Testis (tissue), 3 donors: Measurements from ENCODE around the gene SATB2. TPM values are rescaled to one million over a fixed set of nuclear protein-coding genes. Genes with fewer than 3 reads are reported as not detected.
A peak's percentile ranks its signal among the peaks of the same experiment; 100 is the strongest.

ENCODE experiments used
- DNase-seq: peaks from one replicate; pipeline ENCODE4 v3.0.0-alpha.2; 2019
- H3K27ac ChIP-seq, 2 donors: fragments of 200-600 bp; sonication (generic); one replicate each; pipeline ENCODE4 v1.5.1; 2019
- H3K27me3 ChIP-seq: fragments of 200-600 bp; sonication (generic); one replicate; pipeline ENCODE4 v1.5.1; 2019
- H3K36me3 ChIP-seq: fragments of 200-600 bp; sonication (generic); one replicate; pipeline ENCODE4 v1.5.1; 2017; ENCODE audit warnings: low read depth; ENCODE audit errors: missing control alignments
- H3K4me1 ChIP-seq: fragments of 200-600 bp; sonication (generic); one replicate; pipeline ENCODE4 v1.5.1; 2019
- H3K4me3 ChIP-seq, 2 donors: fragments of 200-600 bp; sonication (generic); one replicate each; pipeline ENCODE4 v1.5.1; 2017 to 2019
- H3K9me3 ChIP-seq: fragments of 200-600 bp; sonication (generic); one replicate; pipeline ENCODE4 v1.5.1; 2017
- POLR2A ChIP-seq: fragments of 450-650 bp; IDR thresholded peaks from one replicate; pipeline ENCODE4 v1.6.1; 2017; ENCODE audit warnings: antibody characterized with exemption, mild to moderate bottlenecking, moderate library complexity
- WGBS, 2 donors: methylation state at CpG; one replicate each; pipeline ENCODE4 v1.1.5; 2018; 5-methylcytosine and 5-hydroxymethylcytosine counted together
- intact Hi-C: fragments of 100-400 bp; cut with DNase I; formaldehyde crosslinking; loops from one replicate; pipeline ENCODE4 v1.15.1; 2023; ENCODE audit warnings: low total_unique reads
- polyA plus RNA-seq: library from polyadenylated mRNA; stranded (reverse); fragments of 350-450 nt; fragmentation: Illumina TruSeq; extraction: RNeasy Lipid Tissue Mini Kit (QIAGEN cat#74804); gene quantifications from one replicate; pipeline ENCODE4 v1.2.3, GENCODE V29; 2014; ENCODE audit warnings: low read depth, low replicate concordance; ENCODE audit not compliant: insufficient read depth
- total RNA-seq, 2 donors: library from RNA; depleted of rRNA; stranded (reverse); fragments of >200 nt; gene quantifications; one replicate each; pipeline ENCODE4 v1.2.3, GENCODE V29; 2016
- TF ChIP-seq, protein P1 (sequence below), 3 experiments: fragments of 450-650 bp in 2 of 3; fragments of 200-600 bp in 1 of 3; sonication (generic) in 1 of 3; IDR thresholded peaks; one replicate each; pipeline ENCODE4 v1.5.1; 2016 to 2019; ENCODE audit warnings: antibody characterized with exemption in 3 of 3, mild to moderate bottlenecking in 2 of 3, moderate library complexity in 1 of 3

Gene SATB2
- total and polyA plus RNA-seq, 3 donors from 2014 or later = 5.1 to 15.1 (median 14.1) TPM

DNA sequence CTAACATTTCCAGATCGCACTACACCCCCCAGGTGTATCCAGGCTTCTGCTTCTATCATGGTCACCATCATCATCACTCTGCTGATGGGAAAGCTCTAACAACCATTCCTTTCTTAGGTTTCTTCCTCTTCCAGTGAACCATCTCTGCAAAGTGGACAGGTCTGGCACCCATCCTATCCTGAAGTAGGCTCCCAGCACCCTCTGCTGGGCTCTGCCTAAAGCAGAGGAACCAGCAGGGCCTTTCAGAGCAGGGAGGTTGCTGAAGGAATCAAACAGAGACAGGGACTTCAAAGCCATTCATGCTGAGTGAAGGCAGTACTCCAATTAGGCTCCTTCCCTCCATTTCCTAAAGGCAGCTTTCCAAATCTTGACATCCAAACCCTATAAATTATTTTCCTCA, 27.2 kb upstream of the SATB2 start:
- Histone ChIP-seq H3K4me1 (no peaks in the 10 kb centered on the region), H3K27ac (no peak overlapping the region), H3K4me3 (no peak overlapping the region), H3K9me3 (no peaks in the 10 kb centered on the region), H3K36me3 (no peaks in the 10 kb centered on the region), H3K27me3 (no peaks in the 10 kb centered on the region)
- intact Hi-C loops = no loop called here
- WGBS, 2 donors = 91 to 100% methylated on average over 1 of the region's 1 CpG
- no peak for DNase-seq
- TF ChIP-seq, protein P1, sequence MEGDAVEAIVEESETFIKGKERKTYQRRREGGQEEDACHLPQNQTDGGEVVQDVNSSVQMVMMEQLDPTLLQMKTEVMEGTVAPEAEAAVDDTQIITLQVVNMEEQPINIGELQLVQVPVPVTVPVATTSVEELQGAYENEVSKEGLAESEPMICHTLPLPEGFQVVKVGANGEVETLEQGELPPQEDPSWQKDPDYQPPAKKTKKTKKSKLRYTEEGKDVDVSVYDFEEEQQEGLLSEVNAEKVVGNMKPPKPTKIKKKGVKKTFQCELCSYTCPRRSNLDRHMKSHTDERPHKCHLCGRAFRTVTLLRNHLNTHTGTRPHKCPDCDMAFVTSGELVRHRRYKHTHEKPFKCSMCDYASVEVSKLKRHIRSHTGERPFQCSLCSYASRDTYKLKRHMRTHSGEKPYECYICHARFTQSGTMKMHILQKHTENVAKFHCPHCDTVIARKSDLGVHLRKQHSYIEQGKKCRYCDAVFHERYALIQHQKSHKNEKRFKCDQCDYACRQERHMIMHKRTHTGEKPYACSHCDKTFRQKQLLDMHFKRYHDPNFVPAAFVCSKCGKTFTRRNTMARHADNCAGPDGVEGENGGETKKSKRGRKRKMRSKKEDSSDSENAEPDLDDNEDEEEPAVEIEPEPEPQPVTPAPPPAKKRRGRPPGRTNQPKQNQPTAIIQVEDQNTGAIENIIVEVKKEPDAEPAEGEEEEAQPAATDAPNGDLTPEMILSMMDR (IDR thresholded peaks at IDR 0.05) = no peak
- TF ChIP-seq POLR2A = no peak

DNA sequence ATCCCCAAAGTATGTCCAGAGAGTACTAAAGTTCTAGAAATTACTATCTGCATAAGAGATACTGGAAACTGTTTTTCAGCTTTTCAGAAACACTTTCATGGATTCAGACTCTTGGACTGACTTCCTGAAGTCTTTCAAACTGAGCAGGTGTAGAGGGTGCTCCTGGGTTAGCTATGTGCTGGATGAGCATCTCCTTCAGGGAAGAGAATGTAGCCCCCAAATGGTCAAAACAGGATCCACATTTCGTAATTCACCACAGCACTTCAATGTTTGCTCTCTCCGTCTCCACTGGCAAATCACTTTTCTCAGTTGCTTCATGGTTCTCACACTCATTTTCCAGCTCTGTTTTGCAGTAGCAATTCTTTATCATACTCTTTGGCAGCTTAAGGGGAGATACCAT, 23.2 kb upstream of the SATB2 start:
- Histone ChIP-seq H3K4me3 (no peak overlapping the region), H3K9me3 (no peaks in the 10 kb centered on the region), H3K4me1 (no peaks in the 10 kb centered on the region), H3K36me3 (no peaks in the 10 kb centered on the region), H3K27me3 (no peaks in the 10 kb centered on the region), H3K27ac (no peak overlapping the region)
- WGBS, 2 donors = 75 to 78% methylated on average over 2 of the region's 2 CpGs
- intact Hi-C loops = no loop called here
- no peak for DNase-seq
- TF ChIP-seq, protein P1 (IDR thresholded peaks at IDR 0.05) = no peak
- TF ChIP-seq POLR2A = no peak

- intact Hi-C loops = no loop called here
- H3K27me3 ChIP-seq = no peaks in the 10 kb centered on the region
- no peaks in the 10 kb centered on the region for H3K36me3 ChIP-seq
- TF ChIP-seq POLR2A = no peak
- TF ChIP-seq, protein P1 (IDR thresholded peaks at IDR 0.05) = no peak
- no peaks in the 10 kb centered on the region for H3K4me1 ChIP-seq
- 78 to 91% methylated on average over 2 of the region's 2 CpGs for WGBS, 2 donors
- no peak for DNase-seq
- no peaks in the 10 kb centered on the region for H3K9me3 ChIP-seq
- H3K4me3 ChIP-seq = no peak overlapping the region
- no peak overlapping the region for H3K27ac ChIP-seq
Observed at GRCh38 chr2:199477277-199477834, 19.6 kb upstream of the SATB2 start.

- DNase-seq = peak; percentile 77
- Histone ChIP-seq H3K27me3 (no peaks in the 10 kb centered on the region), H3K4me3 (peak overlapping the region; percentile 5 to 31), H3K36me3 (no peaks in the 10 kb centered on the region), H3K9me3 (no peaks in the 10 kb centered on the region), H3K4me1 (peaks cover 6% of the 10 kb centered on the region), H3K27ac (no peak overlapping the region)
- TF ChIP-seq, protein P1 (IDR thresholded peaks at IDR 0.05) = peak in 2 of 3 experiments; percentile 51 to 65
- TF ChIP-seq POLR2A = no peak
- intact Hi-C loops = no loop called here
- 5 to 13% methylated on average over 15 to 34 of the region's 35 CpGs for WGBS, 2 donors
Observed at GRCh38 chr2:199471443-199472057, 13.8 kb upstream of the SATB2 start.
